Mesothelial cell of epicardium (in vitro differentiated cells): ENCODE measurements around the gene PRR36. TPM values are rescaled to one million over a fixed set of nuclear protein-coding genes. Genes with fewer than 3 reads are reported as not detected.

ENCODE experiments used
- DNase-seq, 2 experiments: peaks; one replicate each; pipeline ENCODE4 v3.0.0; 2021; ENCODE audit warnings: low spot score in 2 of 2; ENCODE audit not compliant: unreplicated experiment in 2 of 2
- H3K27ac Mint-ChIP-seq: 2 replicates; pipeline ENCODE4 v1.8.0; 2021; ENCODE audit warnings: mixed read lengths
- H3K27me3 Mint-ChIP-seq: 2 replicates; pipeline ENCODE4 v1.8.0; 2021; ENCODE audit warnings: low read depth, mixed read lengths
- H3K36me3 Mint-ChIP-seq: 2 replicates; pipeline ENCODE4 v1.8.0; 2021; ENCODE audit warnings: mixed read lengths
- H3K4me1 Mint-ChIP-seq: 2 replicates; pipeline ENCODE4 v1.8.0; 2021; ENCODE audit warnings: mixed read lengths
- H3K4me3 Mint-ChIP-seq: 2 replicates; pipeline ENCODE4 v1.8.0; 2021; ENCODE audit warnings: mild to moderate bottlenecking, moderate library complexity, mixed read lengths
- H3K9me3 Mint-ChIP-seq: 2 replicates; pipeline ENCODE4 v1.8.0; 2021; ENCODE audit warnings: mixed read lengths
- total RNA-seq: library from RNA; stranded (reverse); gene quantifications from 3 replicates; pipeline ENCODE4 v1.2.1, GENCODE V29; 2021
- TF ChIP-seq, protein P1 (sequence below): fragments of 200-600 bp; sonication (generic); IDR thresholded peaks from one replicate; pipeline ENCODE4 v1.5.0; 2021; ENCODE audit warnings: antibody characterized with exemption; ENCODE audit not compliant: unreplicated experiment

Gene PRR36
- total RNA-seq, 1 donor from 2014 or later = 23.4 TPM

DNA sequence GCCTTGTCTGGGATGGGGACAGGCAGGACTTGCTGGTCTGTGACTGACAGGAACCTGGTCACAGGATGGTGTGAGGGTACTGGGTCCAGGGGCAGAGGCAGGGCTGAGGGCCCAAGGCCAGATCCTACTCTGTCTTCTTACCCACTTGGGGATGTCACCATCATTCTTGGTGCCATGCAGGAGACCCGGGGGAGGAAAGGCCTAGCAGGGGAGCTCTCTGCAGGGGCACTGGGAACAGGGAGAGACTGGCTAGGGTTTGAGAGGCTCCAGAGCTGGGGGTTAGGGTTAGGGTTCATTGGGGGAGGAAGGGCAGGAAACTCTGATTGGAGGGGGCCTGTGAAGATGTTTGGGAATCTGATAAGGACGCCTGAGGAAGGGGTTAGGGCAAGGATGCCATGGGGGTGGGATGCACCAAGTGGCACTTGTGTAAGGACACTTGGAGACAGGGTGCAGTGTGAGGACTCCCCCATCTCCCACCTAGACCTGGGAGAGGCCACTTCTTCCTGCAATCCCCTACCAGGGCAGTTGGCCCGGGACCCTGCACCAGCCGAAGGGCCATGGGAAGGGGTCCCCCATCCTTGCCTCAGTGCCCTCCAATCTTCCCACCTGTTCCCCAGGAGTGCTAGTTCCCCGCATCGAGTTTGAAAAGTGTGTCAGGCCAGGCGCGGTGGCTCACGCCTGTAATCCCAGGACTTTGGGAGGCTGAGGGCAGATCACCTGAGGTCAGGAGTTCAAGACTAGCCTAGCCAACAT is 6.9 kb downstream of the PRR36 start:
- H3K4me3 Mint-ChIP-seq = no peak overlapping the region
- H3K9me3 Mint-ChIP-seq = no peaks in the 10 kb centered on the region
- H3K27me3 Mint-ChIP-seq = peaks cover 62% of the 10 kb centered on the region
- TF ChIP-seq, protein P1, sequence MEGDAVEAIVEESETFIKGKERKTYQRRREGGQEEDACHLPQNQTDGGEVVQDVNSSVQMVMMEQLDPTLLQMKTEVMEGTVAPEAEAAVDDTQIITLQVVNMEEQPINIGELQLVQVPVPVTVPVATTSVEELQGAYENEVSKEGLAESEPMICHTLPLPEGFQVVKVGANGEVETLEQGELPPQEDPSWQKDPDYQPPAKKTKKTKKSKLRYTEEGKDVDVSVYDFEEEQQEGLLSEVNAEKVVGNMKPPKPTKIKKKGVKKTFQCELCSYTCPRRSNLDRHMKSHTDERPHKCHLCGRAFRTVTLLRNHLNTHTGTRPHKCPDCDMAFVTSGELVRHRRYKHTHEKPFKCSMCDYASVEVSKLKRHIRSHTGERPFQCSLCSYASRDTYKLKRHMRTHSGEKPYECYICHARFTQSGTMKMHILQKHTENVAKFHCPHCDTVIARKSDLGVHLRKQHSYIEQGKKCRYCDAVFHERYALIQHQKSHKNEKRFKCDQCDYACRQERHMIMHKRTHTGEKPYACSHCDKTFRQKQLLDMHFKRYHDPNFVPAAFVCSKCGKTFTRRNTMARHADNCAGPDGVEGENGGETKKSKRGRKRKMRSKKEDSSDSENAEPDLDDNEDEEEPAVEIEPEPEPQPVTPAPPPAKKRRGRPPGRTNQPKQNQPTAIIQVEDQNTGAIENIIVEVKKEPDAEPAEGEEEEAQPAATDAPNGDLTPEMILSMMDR = no peak
- no peak overlapping the region for H3K27ac Mint-ChIP-seq
- H3K4me1 Mint-ChIP-seq = peaks cover 18% of the 10 kb centered on the region
- no peaks in the 10 kb centered on the region for H3K36me3 Mint-ChIP-seq
- DNase-seq = no peak

DNA sequence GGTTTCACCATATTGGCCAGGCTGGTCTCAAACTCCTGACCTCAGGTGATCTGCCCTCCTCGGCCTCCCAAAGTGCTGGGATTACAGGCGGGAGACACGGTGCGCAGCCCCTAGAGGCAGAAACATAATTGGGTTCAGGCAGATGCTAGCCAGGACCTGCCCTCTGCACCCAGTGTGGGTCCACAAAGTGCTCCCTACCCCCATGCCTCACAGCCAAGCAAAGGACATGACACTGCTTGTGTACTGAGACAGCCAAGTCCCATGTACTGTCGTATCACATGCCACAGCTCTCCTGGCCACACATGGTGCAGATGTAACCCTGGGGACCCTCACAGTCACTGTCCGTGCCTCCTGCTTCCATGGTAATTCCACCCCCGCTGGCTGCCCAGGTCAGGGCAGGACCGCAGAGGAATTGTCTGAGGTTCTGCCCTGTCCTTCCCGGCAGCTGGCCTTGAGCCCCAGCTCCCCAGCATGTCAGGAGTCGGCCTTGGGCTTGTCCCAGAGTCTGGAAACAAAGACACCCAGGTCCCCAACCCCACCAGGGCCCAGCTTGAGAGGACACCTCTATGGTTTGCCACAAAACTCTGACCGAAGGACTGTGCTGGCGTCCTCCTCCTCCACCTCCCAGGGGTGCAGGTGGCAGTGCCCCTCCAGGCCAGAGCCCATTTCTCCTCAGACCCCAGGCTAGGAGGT is 7.6 kb downstream of the PRR36 start:
- no peak overlapping the region for H3K27ac Mint-ChIP-seq
- no peak for DNase-seq
- no peak overlapping the region for H3K4me3 Mint-ChIP-seq
- H3K9me3 Mint-ChIP-seq = no peaks in the 10 kb centered on the region
- TF ChIP-seq, protein P1 = no peak
- H3K4me1 Mint-ChIP-seq = peaks cover 14% of the 10 kb centered on the region
- H3K27me3 Mint-ChIP-seq = peaks cover 60% of the 10 kb centered on the region
- H3K36me3 Mint-ChIP-seq = no peaks in the 10 kb centered on the region

DNA sequence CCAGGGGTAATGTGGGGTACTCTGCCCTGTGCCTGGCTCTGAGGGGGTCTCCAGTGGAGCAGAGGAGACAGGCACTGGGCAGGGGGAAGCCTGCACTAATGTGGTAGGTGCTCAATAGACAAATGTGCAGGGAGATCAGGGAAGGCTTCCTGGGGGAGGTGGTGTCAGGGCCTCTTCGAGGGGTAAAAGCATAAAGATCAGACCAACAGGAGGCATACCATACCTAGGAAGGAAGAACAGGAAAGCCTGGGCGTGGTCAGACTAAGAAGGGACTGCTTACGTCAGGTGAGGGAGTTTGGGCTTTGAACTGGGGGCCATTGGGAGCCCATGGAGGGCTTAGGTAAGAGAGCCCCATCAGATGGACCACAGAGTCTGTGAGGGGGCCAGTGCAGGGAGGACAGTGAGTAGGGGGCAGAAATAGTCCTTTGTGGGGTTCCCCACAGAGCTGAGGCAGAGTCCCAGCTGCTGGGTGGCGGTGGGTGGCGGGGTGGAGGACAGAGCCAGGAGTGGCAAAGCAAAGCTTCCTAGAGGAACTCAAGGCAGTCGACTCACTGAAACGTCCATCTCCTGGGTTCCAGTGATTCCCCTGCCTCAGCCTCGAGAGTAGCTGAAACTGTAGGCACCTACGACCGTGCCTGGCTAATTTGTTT is 8.8 kb downstream of the PRR36 start:
- Mint-ChIP-seq H3K4me1 (peaks cover 12% of the 10 kb centered on the region), H3K4me3 (no peak overlapping the region), H3K27me3 (peaks cover 66% of the 10 kb centered on the region), H3K36me3 (no peaks in the 10 kb centered on the region), H3K9me3 (no peaks in the 10 kb centered on the region), H3K27ac (no peak overlapping the region)
- TF ChIP-seq, protein P1 = no peak
- DNase-seq = no peak

DNA sequence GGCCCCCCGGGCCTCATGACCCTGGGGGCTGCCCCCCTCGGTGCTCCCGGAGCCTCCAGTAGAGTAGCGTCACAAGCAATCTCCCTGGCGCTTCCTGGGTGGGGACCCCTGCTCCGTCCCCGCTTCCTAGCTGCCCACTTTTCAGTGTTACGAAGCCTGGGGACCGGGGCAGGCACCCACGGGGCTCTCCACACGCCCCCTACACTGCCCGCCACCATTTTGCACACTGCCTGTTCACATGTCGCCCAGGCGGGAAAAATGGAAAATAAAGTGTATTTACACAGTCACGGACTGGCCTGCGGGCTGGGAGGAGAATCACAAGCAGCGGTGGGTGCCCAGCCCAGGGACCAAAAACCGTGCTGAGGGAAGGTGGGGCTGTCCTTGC is 9.5 kb downstream of the PRR36 start:
- H3K4me3 Mint-ChIP-seq = no peak overlapping the region
- no peaks in the 10 kb centered on the region for H3K36me3 Mint-ChIP-seq
- H3K9me3 Mint-ChIP-seq = no peaks in the 10 kb centered on the region
- TF ChIP-seq, protein P1 = no peak
- no peak for DNase-seq
- no peak overlapping the region for H3K27ac Mint-ChIP-seq
- peaks cover 67% of the 10 kb centered on the region for H3K27me3 Mint-ChIP-seq
- H3K4me1 Mint-ChIP-seq = peaks cover 10% of the 10 kb centered on the region

DNA sequence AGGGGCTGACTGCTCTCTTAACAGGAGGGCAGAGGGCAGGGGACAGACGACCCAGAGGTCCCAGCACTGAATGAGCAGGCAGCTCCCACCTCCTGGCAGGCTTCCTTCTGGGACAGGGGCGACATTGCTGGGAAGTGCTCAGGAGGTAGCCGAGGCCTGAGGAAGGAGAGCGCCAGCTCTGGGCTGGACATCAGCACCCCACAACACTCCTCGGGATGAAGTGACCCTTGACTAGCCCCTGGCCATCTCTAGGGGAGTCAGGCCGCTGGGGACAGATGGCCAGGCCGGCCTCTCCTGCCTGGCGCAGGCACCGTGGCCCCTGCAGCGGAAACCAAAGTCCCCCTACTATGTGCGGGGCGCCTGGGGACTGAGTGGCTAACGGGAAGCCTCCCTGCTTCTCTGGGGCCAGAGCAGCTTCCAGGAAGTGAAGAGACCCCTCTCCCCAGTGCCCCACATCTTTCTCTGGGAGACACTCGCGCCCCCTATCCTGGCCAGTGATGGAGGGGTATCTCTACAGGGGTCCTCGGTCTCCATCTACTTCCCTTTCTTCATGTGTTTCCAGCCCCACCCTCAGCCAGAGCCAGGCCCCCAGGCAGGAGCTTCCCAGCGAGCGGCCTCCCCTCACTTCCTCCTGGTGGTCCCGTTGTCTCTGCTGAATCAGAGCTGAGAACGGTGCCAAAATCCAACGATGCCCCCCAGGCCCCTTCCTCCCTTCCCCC is 10.1 kb downstream of the PRR36 start:
- H3K27me3 Mint-ChIP-seq = peaks cover 69% of the 10 kb centered on the region
- TF ChIP-seq, protein P1 = no peak
- no peak overlapping the region for H3K4me3 Mint-ChIP-seq
- H3K9me3 Mint-ChIP-seq = no peaks in the 10 kb centered on the region
- H3K4me1 Mint-ChIP-seq = peaks cover 10% of the 10 kb centered on the region
- H3K36me3 Mint-ChIP-seq = no peaks in the 10 kb centered on the region
- DNase-seq = no peak
- no peak overlapping the region for H3K27ac Mint-ChIP-seq
